Astrocyte (in vitro differentiated cells and primary cell): Measurements from ENCODE around the gene IL25. TPM values are rescaled to one million over a fixed set of nuclear protein-coding genes. Genes with fewer than 3 reads are reported as not detected.

ENCODE experiments used
- DNase-seq: peaks from one replicate; pipeline ENCODE4 v3.0.0-alpha.2; 2010; ENCODE audit warnings: low read depth
- FAIRE-seq: peaks from 2 replicates; lab custom pipeline; 2011; peaks lifted over from hg19 to GRCh38; lab: Jason Lieb, UNC
- H2AFZ ChIP-seq: 2 replicates; pipeline ENCODE4 v1.6.0; 2012; ENCODE audit warnings: low read depth, low read length, inconsistent platforms
- H3K27ac ChIP-seq: 2 replicates; pipeline ENCODE4 v1.5.1; 2011; ENCODE audit warnings: low read depth, low read length, inconsistent platforms
- H3K27me3 ChIP-seq: 2 replicates; pipeline ENCODE4 v1.6.0; 2011; ENCODE audit warnings: low read length, inconsistent platforms; ENCODE audit not compliant: insufficient read depth
- H3K36me3 ChIP-seq: 2 replicates; pipeline ENCODE4 v1.5.1; 2011; ENCODE audit warnings: low read length, inconsistent platforms; ENCODE audit not compliant: insufficient read depth
- H3K4me1 ChIP-seq: 2 replicates; pipeline ENCODE4 v1.5.1; 2011; ENCODE audit warnings: low read length, inconsistent platforms; ENCODE audit not compliant: insufficient read depth
- H3K4me2 ChIP-seq: 2 replicates; pipeline ENCODE4 v1.6.0; 2012; ENCODE audit warnings: low read length, inconsistent platforms
- H3K4me3 ChIP-seq: 2 replicates; pipeline ENCODE4 v1.5.1; 2011; ENCODE audit warnings: low read depth, mild to moderate bottlenecking, low read length, inconsistent platforms; ENCODE audit not compliant: insufficient read depth
- H3K79me2 ChIP-seq: 2 replicates; pipeline ENCODE4 v1.6.0; 2012; ENCODE audit warnings: mild to moderate bottlenecking, low read length, inconsistent platforms; ENCODE audit not compliant: insufficient read depth
- H3K9ac ChIP-seq: 2 replicates; pipeline ENCODE4 v1.6.0; 2012; ENCODE audit warnings: mild to moderate bottlenecking, low read length, inconsistent platforms
- H3K9me3 ChIP-seq: 2 replicates; pipeline ENCODE4 v1.5.1; 2012; ENCODE audit warnings: low read depth, mild to moderate bottlenecking, low read length, inconsistent platforms; ENCODE audit not compliant: insufficient read depth
- H4K20me1 ChIP-seq: 2 replicates; pipeline ENCODE4 v1.6.0; 2012; ENCODE audit warnings: low read length, inconsistent platforms; ENCODE audit not compliant: insufficient read depth
- H3K27ac Mint-ChIP-seq: one replicate; pipeline ENCODE4 v1.8.0; 2021; ENCODE audit warnings: mild to moderate bottlenecking, mixed read lengths; ENCODE audit not compliant: unreplicated experiment
- H3K27me3 Mint-ChIP-seq: one replicate; pipeline ENCODE4 v1.8.0; 2021; ENCODE audit warnings: low read depth, mixed read lengths; ENCODE audit not compliant: unreplicated experiment
- H3K36me3 Mint-ChIP-seq: one replicate; pipeline ENCODE4 v1.8.0; 2021; ENCODE audit warnings: low read depth, mixed read lengths; ENCODE audit not compliant: unreplicated experiment
- H3K4me1 Mint-ChIP-seq: one replicate; pipeline ENCODE4 v1.8.0; 2021; ENCODE audit warnings: low read depth, mixed read lengths; ENCODE audit not compliant: unreplicated experiment
- H3K4me3 Mint-ChIP-seq: one replicate; pipeline ENCODE4 v1.8.0; 2021; ENCODE audit warnings: mild to moderate bottlenecking, moderate library complexity, mixed read lengths; ENCODE audit not compliant: unreplicated experiment
- H3K9me3 Mint-ChIP-seq: one replicate; pipeline ENCODE4 v1.8.0; 2021; ENCODE audit warnings: mild to moderate bottlenecking, mixed read lengths; ENCODE audit not compliant: unreplicated experiment
- EZH2 ChIP-seq: IDR thresholded peaks from 2 replicates; pipeline ENCODE4 v1.6.1; 2012; ENCODE audit warnings: mild to moderate bottlenecking, low read length, inconsistent platforms; ENCODE audit not compliant: insufficient read depth
- total RNA-seq: library from RNA; stranded (reverse); gene quantifications from 2 replicates; pipeline ENCODE4 v1.2.1, GENCODE V29; 2021
- TF ChIP-seq, protein P1 (sequence below): IDR thresholded peaks from 2 replicates; pipeline ENCODE4 v1.5.1; 2011; ENCODE audit warnings: low read depth, mild to moderate bottlenecking, inconsistent platforms, low read length, moderate library complexity; ENCODE audit not compliant: insufficient read depth

The IL25 gene
- total RNA-seq, 1 donor from 2014 or later, result not detected

GRCh38 chr14:23351681-23352505 is 20.7 kb upstream of the IL25 start:
- Histone ChIP-seq H3K4me1 (no peaks in the 10 kb centered on the region), H3K36me3 (no peaks in the 10 kb centered on the region), H2AFZ (peak overlapping the region; percentile 84), H4K20me1 (peaks cover 5% of the 10 kb centered on the region), H3K27me3 (peaks cover 2% of the 10 kb centered on the region), H3K79me2 (no peaks in the 10 kb centered on the region), H3K9ac (peak overlapping the region; percentile 74), H3K27ac (no peak overlapping the region), H3K9me3 (no peaks in the 10 kb centered on the region), H3K4me2 (peak overlapping the region; percentile 95), H3K4me3 (peak overlapping the region; percentile 71)
- Mint-ChIP-seq H3K4me3 (peak overlapping the region; percentile 85), H3K9me3 (peaks cover 6% of the 10 kb centered on the region), H3K4me1 (peaks cover 2% of the 10 kb centered on the region), H3K27ac (no peak overlapping the region), H3K27me3 (peaks cover 20% of the 10 kb centered on the region), H3K36me3 (peaks cover 18% of the 10 kb centered on the region)
- FAIRE-seq, result no peak
- TF ChIP-seq EZH2, result peak; percentile 53
- TF ChIP-seq, protein P1, sequence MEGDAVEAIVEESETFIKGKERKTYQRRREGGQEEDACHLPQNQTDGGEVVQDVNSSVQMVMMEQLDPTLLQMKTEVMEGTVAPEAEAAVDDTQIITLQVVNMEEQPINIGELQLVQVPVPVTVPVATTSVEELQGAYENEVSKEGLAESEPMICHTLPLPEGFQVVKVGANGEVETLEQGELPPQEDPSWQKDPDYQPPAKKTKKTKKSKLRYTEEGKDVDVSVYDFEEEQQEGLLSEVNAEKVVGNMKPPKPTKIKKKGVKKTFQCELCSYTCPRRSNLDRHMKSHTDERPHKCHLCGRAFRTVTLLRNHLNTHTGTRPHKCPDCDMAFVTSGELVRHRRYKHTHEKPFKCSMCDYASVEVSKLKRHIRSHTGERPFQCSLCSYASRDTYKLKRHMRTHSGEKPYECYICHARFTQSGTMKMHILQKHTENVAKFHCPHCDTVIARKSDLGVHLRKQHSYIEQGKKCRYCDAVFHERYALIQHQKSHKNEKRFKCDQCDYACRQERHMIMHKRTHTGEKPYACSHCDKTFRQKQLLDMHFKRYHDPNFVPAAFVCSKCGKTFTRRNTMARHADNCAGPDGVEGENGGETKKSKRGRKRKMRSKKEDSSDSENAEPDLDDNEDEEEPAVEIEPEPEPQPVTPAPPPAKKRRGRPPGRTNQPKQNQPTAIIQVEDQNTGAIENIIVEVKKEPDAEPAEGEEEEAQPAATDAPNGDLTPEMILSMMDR, result no peak
- no peak for DNase-seq

DNA sequence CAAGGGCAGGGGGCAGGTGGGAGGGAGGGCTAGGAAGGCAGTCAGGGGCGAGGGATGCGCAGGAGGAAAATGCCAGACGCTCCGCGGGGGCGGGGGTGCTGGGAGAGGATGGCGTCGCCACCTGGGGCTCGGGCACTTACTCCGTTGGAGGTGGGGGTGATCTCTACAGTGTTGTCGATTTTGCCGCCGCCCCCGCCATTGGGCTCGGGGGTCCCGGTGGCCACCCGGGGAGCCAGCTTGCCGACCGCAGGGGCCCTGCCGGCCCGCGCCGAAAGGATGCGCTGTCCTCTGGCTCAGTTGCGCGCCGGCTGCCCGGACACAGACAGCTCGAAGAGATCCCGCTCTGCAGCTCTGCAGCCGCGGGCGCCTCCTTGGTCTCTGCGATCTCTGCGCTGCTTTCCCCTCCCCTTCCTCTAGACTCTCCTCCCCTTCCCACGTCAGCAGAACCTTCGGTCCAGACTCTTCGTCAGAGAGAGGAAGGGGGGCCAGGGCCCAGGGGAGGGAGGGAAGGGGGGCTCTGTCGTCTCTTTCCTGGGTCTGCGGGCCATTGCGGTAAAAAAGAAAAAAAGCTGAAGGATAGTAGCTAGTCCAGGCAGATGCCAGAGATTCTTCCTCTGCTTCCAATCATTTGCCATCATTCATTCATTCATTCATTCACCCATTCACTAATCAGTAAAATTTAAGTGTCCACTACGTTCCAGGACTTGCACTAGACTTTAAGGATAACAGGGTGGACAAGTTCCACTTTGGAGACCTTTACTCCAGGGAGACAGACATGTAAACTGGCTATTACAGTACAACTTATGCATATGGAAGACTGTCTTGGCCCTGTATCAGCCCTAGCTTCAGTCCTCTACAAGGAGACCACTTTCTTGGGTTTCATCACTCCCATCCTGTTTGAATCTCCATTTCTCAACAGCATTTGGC is 19.8 kb upstream of the IL25 start, which contains the start of gene SLC22A17:
Gene SLC22A17, minus strand, starts transcription at position 382 of the 927 bp plus-strand sequence.
- Mint-ChIP-seq H3K9me3 (peaks cover 6% of the 10 kb centered on the region), H3K27me3 (peaks cover 20% of the 10 kb centered on the region), H3K27ac (peak within 1 kb of the TSS; percentile 68), H3K36me3 (peaks cover 18% of the 10 kb centered on the region), H3K4me1 (peaks cover 2% of the 10 kb centered on the region), H3K4me3 (peak within 1 kb of the TSS; percentile 85)
- peak within 1 kb of the TSS; percentile 71 for H3K4me3 ChIP-seq
- TF ChIP-seq, protein P1, result no peak
- no peak for TF ChIP-seq EZH2
- no peaks in the 10 kb centered on the region for H3K79me2 ChIP-seq
- DNase-seq (peak; percentile 84), FAIRE-seq (no peak)
- peaks cover 2% of the 10 kb centered on the region for H3K27me3 ChIP-seq
- no peaks in the 10 kb centered on the region for H3K9me3 ChIP-seq
- peak within 1 kb of the TSS; percentile 95 for H3K4me2 ChIP-seq
- peak within 1 kb of the TSS; percentile 84 for H2AFZ ChIP-seq
- H3K27ac ChIP-seq, result peak within 1 kb of the TSS; percentile 38
- H3K4me1 ChIP-seq, result no peaks in the 10 kb centered on the region
- peak within 1 kb of the TSS; percentile 74 for H3K9ac ChIP-seq
- peaks cover 5% of the 10 kb centered on the region for H4K20me1 ChIP-seq
- H3K36me3 ChIP-seq, result no peaks in the 10 kb centered on the region
